Umbilical cord (tissue), 2 donors: Measurements from ENCODE around the gene CPA3. TPM values are rescaled to one million over a fixed set of nuclear protein-coding genes. Genes with fewer than 3 reads are reported as not detected.

Source experiments
- DNase-seq: peaks from one replicate; pipeline ENCODE4 v3.0.0-alpha.2; 2015; ENCODE audit warnings: low spot score
- total RNA-seq: library from RNA; depleted of rRNA; stranded (reverse); fragments of >200 nt; gene quantifications from one replicate; pipeline ENCODE4 v1.2.3, GENCODE V29; 2014; ENCODE audit warnings: low replicate concordance; ENCODE audit not compliant: insufficient read depth

The CPA3 gene, protein sequence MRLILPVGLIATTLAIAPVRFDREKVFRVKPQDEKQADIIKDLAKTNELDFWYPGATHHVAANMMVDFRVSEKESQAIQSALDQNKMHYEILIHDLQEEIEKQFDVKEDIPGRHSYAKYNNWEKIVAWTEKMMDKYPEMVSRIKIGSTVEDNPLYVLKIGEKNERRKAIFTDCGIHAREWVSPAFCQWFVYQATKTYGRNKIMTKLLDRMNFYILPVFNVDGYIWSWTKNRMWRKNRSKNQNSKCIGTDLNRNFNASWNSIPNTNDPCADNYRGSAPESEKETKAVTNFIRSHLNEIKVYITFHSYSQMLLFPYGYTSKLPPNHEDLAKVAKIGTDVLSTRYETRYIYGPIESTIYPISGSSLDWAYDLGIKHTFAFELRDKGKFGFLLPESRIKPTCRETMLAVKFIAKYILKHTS
- 12.3 TPM for total RNA-seq

- no peak for DNase-seq
Measured at GRCh38 chr3:148865049-148865448, at the start of gene CPA3. TSS of gene CPA3 (plus strand) at chr3:148865296. CDS start at chr3:148865308, 12 bp downstream.

DNA sequence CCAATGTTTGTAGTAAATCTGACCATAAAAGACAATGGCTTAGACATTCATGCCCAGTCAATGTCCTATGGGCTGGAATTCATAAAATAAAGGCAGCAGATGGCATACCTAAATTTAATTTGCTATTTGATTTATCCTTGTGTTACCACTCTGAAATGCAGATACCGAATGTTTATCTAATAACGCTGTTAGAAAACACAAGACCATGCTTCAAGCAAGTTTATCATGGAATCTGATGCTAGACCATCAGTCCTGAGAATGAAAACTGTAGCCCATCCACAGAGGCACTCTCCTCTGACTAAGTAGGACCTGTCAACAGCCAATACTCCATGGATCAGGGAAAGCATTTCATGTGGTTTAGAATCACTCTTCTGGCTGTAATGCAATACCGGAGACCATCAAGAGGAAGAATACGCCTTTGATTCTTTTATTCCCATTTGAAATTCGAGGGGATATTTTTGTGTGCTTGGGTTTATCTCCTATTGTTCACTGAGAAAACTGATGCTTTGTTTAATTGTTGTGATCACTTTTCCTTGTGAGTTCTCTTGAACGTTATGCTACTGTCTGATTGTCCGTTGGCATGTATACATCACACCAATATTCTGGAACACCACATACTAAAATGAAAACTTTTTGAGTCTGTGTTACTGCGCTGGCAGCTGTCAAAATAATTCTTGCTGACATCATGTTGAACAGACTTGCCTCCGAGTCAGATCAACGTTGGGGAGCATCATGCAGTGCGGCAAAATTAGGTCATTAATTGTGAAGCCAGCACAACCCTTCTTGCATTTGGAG lies 49.6 kb upstream of the CPA3 start:
- no peak for DNase-seq

DNA sequence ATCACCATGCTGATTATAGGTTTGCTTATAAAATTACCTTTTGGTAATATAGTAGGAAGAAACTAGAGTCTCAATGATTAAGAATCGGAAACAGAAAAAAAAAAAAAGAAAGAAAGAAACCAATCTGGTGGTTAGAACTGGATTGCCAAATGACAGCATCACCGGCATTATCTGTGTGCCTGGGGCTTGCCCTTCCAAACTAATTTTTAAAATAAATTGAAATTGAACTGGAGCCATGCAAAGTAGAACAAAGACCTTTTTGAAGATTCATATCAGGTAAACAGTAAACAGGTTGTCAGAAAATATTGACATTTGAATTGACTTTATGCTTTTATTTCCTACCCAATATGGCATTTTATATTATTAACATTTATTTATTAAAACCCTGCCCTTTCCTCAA lies 48.7 kb upstream of the CPA3 start:
- DNase-seq, result no peak

GRCh38 chr3:148816981-148817525 lies 48.0 kb upstream of the CPA3 start:
- no peak for DNase-seq

- no peak for DNase-seq
Measured at GRCh38 chr3:148820361-148821245, 44.5 kb upstream of the CPA3 start.

DNA sequence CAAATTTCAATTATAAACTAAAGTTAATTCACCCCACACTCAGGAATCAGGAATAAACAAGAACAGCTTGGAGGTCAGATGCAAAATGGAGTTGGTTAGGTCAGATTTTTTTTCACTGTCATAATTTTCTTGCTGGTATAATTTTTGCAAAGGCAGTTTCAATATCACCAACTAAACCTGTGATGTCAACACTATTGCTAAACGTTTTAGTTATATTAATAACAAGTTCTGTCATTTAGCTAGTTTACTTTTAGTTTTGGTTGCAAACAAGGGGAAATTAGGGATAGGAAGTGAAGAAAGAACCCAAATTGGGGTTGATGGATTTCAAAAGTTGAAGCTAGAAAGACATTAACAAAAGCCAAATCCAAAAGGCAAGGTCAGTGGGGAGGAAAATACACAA lies 42.1 kb upstream of the CPA3 start:
- no peak for DNase-seq

DNA sequence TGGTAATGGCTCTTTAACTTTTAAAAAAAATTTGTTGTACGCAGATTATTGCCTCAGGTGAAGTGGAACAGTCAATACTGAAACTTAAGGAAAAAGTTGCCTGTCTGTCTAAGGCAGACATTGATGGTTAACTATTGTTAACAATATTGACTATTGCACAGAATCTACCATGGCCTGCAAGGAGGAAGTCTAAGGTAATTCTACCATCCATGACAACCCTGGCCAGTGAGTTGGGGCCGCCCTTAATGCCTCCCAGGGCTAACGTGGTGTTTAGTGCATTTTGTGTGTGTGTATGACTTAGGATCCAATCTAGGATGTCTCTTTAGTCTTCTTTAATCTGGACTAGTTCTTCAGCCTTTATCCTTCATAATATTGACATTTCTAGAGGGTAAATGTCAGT lies 39.6 kb upstream of the CPA3 start:
- DNase-seq, result no peak

DNA sequence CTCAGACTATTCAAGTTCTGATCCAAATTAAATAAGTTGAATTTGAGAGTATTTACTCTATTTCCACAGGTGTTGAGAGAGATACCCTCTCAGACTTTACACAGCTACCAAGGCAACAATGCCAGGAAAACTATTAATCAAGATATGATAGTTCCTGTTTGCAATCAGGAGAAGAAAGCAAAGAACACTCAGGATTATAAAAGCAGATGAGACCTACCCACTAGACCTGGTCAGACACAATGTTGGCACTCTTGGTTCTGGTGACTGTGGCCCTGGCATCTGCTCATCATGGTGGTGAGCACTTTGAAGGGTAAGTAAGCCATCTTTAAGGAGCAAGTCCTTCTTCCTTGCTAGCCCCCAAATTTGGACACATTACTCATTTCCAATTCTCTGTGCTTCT lies 37.5 kb upstream of the CPA3 start, which contains the start of gene CPB1:
TSS of gene CPB1 (plus strand) at position 227 of the 400 bp plus-strand sequence. CDS start at position 240, 13 bp downstream.
- DNase-seq, result no peak

DNA sequence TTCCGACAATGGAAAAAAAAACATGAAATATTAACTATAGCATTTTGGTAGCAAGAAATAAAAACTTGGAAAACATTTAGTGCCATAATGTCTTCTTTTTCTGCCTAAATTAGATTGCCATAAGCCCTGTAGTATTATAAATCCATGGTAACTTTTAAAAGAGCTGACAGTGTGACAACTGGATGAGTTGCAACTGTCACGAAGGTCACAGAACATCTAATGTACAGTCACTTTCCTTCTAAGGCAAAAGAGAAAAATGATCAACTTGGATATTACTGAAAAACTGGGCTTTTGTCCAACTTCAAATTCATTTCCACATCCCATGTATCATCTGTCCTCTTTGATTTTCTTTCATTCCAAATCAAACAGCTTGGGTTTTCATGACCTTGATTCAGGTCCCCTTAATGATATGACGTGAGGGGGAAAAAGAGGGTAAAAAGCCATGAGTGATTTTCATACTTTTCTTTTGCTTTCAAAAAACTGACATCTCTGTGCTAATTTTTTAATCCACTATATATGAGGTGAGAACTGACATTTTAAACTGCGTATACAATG lies 36.9 kb upstream of the CPA3 start:
- DNase-seq, result no peak

GRCh38 chr3:148829926-148830325 lies 35.2 kb upstream of the CPA3 start:
- no peak for DNase-seq

DNA sequence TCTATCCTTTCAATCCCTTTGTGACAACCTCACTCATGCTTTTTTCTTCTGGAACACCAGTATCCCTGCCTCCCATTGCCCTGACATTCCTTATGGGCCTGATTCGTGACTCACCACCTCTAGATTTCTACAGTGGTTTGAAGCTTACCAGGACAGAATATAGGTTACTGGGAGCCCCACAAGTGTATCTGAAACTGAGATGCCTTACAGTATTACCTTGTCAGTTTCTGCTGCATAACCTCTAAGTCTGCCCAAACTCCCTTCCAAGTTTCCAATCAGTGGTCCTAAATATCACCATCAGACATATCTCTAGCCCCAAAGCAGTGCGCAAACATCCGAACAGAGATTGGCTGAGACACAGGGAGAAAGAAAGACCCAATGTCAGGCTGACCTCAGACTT lies 31.9 kb upstream of the CPA3 start:
- DNase-seq, result no peak

DNA sequence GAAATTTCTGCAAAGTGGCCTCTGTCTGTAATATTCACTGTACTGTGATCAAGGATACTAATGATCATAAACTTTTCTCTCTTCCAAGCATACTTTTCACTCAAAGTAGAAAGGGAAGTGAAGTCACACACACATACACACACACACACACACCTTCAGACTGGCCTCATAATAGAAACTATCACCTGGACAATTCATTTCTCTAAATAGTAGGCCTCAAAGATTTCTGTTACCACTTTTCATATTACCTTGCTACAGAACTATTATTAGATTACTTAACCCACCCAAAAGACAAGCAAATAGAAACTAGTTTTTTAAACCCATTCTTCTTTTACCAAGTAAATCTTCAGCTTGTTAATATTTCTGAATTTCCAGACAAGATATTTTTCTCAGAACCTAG lies 25.3 kb upstream of the CPA3 start:
- no peak for DNase-seq

DNA sequence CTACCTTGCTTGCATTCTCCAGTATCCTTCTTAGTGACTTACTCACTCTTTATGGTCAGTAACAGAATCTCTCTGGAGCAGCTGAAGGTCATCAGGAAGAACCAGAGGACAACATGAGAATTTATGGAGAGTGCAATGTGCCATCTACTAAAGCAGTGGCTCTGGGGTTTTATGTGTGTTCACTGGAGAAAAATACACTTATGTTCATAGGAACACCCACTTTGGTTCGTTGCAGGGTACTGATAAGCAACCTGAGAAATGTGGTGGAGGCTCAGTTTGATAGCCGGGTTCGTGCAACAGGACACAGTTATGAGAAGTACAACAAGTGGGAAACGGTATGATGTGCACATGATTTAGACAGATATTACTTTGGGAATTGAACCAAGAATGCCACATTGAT lies 24.6 kb upstream of the CPA3 start:
- DNase-seq, result no peak

GRCh38 chr3:148845756-148846395 lies 19.2 kb upstream of the CPA3 start:
- DNase-seq, result no peak

- DNase-seq, result no peak
Measured at GRCh38 chr3:148847351-148847750, 17.7 kb upstream of the CPA3 start.

DNA sequence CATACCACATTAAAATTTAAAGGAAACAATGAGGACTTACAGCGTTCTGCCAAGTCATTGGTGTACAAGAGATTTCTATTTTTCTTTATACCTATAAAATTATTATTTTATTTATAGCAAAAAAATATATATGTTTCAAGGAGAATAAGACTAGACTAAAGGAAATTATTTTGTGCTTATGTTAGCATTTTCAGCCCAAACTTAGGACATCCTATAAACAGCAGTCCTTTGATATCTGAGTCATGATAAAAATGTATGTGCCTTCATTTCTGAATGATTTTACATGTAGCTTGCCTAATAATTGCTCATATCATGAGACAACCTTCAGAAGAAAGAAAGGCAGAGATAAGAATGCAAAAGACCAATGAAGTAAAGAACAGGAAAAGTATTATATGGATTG lies 16.7 kb upstream of the CPA3 start:
- no peak for DNase-seq

GRCh38 chr3:148852271-148852992 lies 12.7 kb upstream of the CPA3 start:
- DNase-seq, result peak; percentile 20

DNA sequence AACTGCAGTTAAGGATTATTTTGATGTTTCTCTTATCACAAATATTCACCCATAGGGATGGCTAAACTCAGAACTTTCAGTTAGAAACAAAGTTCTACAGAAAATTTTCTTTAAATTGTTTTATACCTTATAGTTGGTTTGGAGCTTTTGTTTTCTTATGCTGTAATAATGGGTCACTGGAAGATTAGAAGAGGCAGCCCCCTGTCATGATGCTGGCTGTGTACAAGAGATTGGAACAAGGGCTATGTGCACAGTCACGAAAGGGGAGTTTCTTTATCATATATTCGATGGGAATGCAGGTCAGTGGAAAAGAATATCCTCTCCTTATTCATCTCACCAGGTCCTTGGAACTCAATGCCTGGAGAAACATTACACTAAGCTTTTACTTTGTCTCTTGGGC lies 12.0 kb upstream of the CPA3 start:
- DNase-seq, result no peak

- no peak for DNase-seq
Measured at GRCh38 chr3:148854061-148854460, 11.0 kb upstream of the CPA3 start.

DNA sequence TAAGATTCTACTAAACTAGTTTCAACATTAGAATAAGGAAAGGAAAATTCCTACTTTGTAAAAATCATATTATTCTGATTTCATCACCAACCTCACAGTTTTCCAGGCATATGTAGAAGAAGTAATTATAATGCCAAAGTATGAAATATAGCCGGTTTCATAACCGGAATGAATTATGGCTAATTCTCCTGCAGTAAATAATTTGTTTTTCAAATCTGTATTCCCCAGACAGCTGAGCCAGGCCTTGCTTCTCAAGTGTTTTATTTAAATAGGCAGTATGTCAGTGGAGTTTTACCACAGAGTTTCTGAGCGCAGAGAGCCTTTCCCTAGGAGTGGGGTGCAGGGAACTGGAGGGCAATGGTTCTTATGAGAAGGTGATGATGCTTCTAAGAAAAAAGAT lies 8.7 kb upstream of the CPA3 start:
- DNase-seq, result no peak
